K562 (cell line): Measurements from ENCODE around the gene MYO10.

Experiments used
- BCOR ChIP-seq: fragments of 450-650 bp; IDR thresholded peaks from 2 replicates; pipeline ENCODE4 v1.6.1; 2016
- POLR2AphosphoS5 ChIP-seq: IDR thresholded peaks from 2 replicates; pipeline ENCODE4 v1.6.1; 2011; ENCODE audit warnings: mild to moderate bottlenecking, low read depth, low read length, moderate library complexity; ENCODE audit not compliant: control insufficient read depth, insufficient read depth
- RAD21 ChIP-seq, 2 experiments: fragments of 250-450 bp in 1 of 2; fragments of 450-650 bp in 1 of 2; sonication (Bioruptor Pico) in 1 of 2; formaldehyde crosslinking in 1 of 2; IDR thresholded peaks in 1 of 2; conservative IDR thresholded peaks in 1 of 2; 2 replicates each; pipeline versions ENCODE4 v1.4.0 to v1.8.0; 2020 to 2022; ENCODE audit warnings: mild to moderate bottlenecking in 2 of 2, moderate library complexity in 1 of 2
- TAF1 ChIP-seq: IDR thresholded peaks from 2 replicates; pipeline ENCODE4 v1.6.1; 2011; ENCODE audit warnings: mild to moderate bottlenecking, low read length, moderate library complexity; ENCODE audit not compliant: insufficient read depth, control insufficient read depth, severe bottlenecking; ENCODE audit errors: extremely low read depth
- YBX1 ChIP-seq: fragments of 450-650 bp; IDR thresholded peaks from 2 replicates; pipeline ENCODE4 v1.7.1; 2016; ENCODE audit warnings: mild to moderate bottlenecking
- ZNF143 ChIP-seq: sonication (generic); formaldehyde crosslinking; IDR thresholded peaks from 2 replicates; pipeline ENCODE4 v1.9.0; 2022; ENCODE audit warnings: mild to moderate bottlenecking, missing genetic modification reagents
- TF ChIP-seq, protein P1 (sequence below), 3 experiments: IDR thresholded peaks in 2 of 3; conservative IDR thresholded peaks in 1 of 3; 2 replicates each; pipeline ENCODE4 v1.5.1; 2011 to 2012; ENCODE audit warnings: low read length in 3 of 3, mild to moderate bottlenecking in 3 of 3, control low read depth in 2 of 3, improper control_type of control experiment in 1 of 3, inconsistent platforms in 1 of 3, low read depth in 1 of 3, mixed read lengths in 1 of 3, moderate library complexity in 1 of 3; ENCODE audit not compliant: insufficient read depth in 2 of 3
- TF ChIP-seq, protein P2 (sequence below): sonication (generic); formaldehyde crosslinking; IDR thresholded peaks from 2 replicates; pipeline ENCODE4 v1.9.0; 2022; ENCODE audit warnings: mild to moderate bottlenecking, missing genetic modification reagents

GRCh38 chr5:16963821-16964220 is 27.7 kb upstream of the MYO10 start:
- no peak for TF ChIP-seq YBX1
- TF ChIP-seq BCOR: no peak
- TF ChIP-seq, protein P1, sequence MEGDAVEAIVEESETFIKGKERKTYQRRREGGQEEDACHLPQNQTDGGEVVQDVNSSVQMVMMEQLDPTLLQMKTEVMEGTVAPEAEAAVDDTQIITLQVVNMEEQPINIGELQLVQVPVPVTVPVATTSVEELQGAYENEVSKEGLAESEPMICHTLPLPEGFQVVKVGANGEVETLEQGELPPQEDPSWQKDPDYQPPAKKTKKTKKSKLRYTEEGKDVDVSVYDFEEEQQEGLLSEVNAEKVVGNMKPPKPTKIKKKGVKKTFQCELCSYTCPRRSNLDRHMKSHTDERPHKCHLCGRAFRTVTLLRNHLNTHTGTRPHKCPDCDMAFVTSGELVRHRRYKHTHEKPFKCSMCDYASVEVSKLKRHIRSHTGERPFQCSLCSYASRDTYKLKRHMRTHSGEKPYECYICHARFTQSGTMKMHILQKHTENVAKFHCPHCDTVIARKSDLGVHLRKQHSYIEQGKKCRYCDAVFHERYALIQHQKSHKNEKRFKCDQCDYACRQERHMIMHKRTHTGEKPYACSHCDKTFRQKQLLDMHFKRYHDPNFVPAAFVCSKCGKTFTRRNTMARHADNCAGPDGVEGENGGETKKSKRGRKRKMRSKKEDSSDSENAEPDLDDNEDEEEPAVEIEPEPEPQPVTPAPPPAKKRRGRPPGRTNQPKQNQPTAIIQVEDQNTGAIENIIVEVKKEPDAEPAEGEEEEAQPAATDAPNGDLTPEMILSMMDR (IDR thresholded peaks at IDR 0.05 in 2 of 3, conservative IDR thresholded peaks at IDR 0.05 in 1 of 3; ENCODE audit: insufficient read depth in 2 of 3, low read depth in 1 of 3, low read length in 3 of 3): no peak
- TF ChIP-seq POLR2AphosphoS5: no peak
- TF ChIP-seq, protein P2, sequence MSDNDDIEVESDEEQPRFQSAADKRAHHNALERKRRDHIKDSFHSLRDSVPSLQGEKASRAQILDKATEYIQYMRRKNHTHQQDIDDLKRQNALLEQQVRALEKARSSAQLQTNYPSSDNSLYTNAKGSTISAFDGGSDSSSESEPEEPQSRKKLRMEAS: no peak
- no peak for TF ChIP-seq TAF1
- TF ChIP-seq RAD21 (CRISPR knock-in tag; conservative IDR thresholded peaks at IDR 0.05 in 1 of 2, IDR thresholded peaks at IDR 0.05 in 1 of 2): no peak
- TF ChIP-seq ZNF143: no peak
